Mesodermal cell (in vitro differentiated cells): ENCODE results near the gene RWDD4. TPM values are rescaled to one million over a fixed set of nuclear protein-coding genes. Genes with fewer than 3 reads are reported as not detected.
A peak's percentile ranks its signal among the peaks of the same experiment; 100 is the strongest.

Experiments used
- H3K27ac ChIP-seq: 2 replicates; pipeline ENCODE4 v1.7.0; 2013; ENCODE audit warnings: mild to moderate bottlenecking, low read depth, low read length, moderate library complexity; ENCODE audit not compliant: severe bottlenecking
- H3K36me3 ChIP-seq: 2 replicates; pipeline ENCODE4 v1.7.1; 2013; ENCODE audit warnings: mild to moderate bottlenecking, low read length, moderate library complexity; ENCODE audit not compliant: control insufficient read depth, insufficient read depth
- H3K4me1 ChIP-seq: one replicate; pipeline ENCODE4 v1.7.1; 2013; ENCODE audit warnings: mild to moderate bottlenecking, low read length; ENCODE audit not compliant: insufficient read depth, control insufficient read depth, poor library complexity, severe bottlenecking
- H3K4me3 ChIP-seq: 2 replicates; pipeline ENCODE4 v1.7.0; 2013; ENCODE audit warnings: low read length, control low read depth, mild to moderate bottlenecking; ENCODE audit not compliant: insufficient read depth, poor library complexity, severe bottlenecking; ENCODE audit errors: extremely low read depth
- H3K9me3 ChIP-seq: 2 replicates; pipeline ENCODE4 v1.7.1; 2013; ENCODE audit warnings: mild to moderate bottlenecking, low read length, moderate library complexity; ENCODE audit not compliant: control insufficient read depth
- WGBS, 2 experiments: methylation state at CpG; one replicate each; pipeline ENCODE4 v1.1.5; 2013; ENCODE audit warnings: missing lambda C conversion rate in 2 of 2; ENCODE audit not compliant: insufficient coverage in 2 of 2; 5-methylcytosine and 5-hydroxymethylcytosine counted together
- polyA plus RNA-seq, 2 experiments: library from polyadenylated mRNA; stranded (reverse); fragments of 50-300 nt; gene quantifications; one replicate each; pipeline ENCODE4 v1.2.3, GENCODE V29; 2013

RWDD4 gene
- polyA plus RNA-seq (2013, experiment 1 of 2): 20.7 TPM
- polyA plus RNA-seq (2013, experiment 2 of 2): 23.4 TPM

GRCh38 chr4:183659029-183659871 lies at the start of gene RWDD4, which contains the start of gene TRAPPC11:
Gene RWDD4 (minus strand): TSS chr4:183659185. CDS start chr4:183658952, 233 bp downstream.
Gene TRAPPC11 (plus strand): TSS chr4:183659293. CDS start chr4:183663868, 4,575 bp downstream.
- Histone ChIP-seq H3K4me3 (peak within 1 kb of the TSS; percentile 67), H3K27ac (peak within 1 kb of the TSS; percentile 86), H3K4me1 (no peaks in the 10 kb centered on the region), H3K36me3 (peaks cover 26% of the 10 kb centered on the region), H3K9me3 (no peaks in the 10 kb centered on the region)
- WGBS, 2 experiments: 0% methylated on average over 32 to 42 of the region's 63 CpGs

- Histone ChIP-seq H3K9me3 (no peaks in the 10 kb centered on the region), H3K27ac (no peak overlapping the region), H3K4me3 (no peak overlapping the region), H3K4me1 (no peaks in the 10 kb centered on the region), H3K36me3 (peaks cover 76% of the 10 kb centered on the region)
- no CpG with 5 or more reads among the region's 1 CpG for WGBS, 2 experiments
Observed at GRCh38 chr4:183702492-183702891, 43.5 kb upstream of the RWDD4 start.

- H3K36me3 ChIP-seq: peaks cover 77% of the 10 kb centered on the region
- WGBS, 2 experiments: 93% methylated on average over 3 of the region's 4 CpGs
- H3K4me3 ChIP-seq: no peak overlapping the region
Observed at GRCh38 chr4:183700407-183700806, 41.4 kb upstream of the RWDD4 start.

GRCh38 chr4:183698909-183699308 lies 39.9 kb upstream of the RWDD4 start:
- no peaks in the 10 kb centered on the region for H3K9me3 ChIP-seq
- peaks cover 79% of the 10 kb centered on the region for H3K36me3 ChIP-seq
- no peak overlapping the region for H3K4me3 ChIP-seq
- no peaks in the 10 kb centered on the region for H3K4me1 ChIP-seq
- no peak overlapping the region for H3K27ac ChIP-seq

More at GRCh38 chr4:183700407-183700806, 41.4 kb upstream of the RWDD4 start:
- no peaks in the 10 kb centered on the region for H3K9me3 ChIP-seq
- H3K27ac ChIP-seq: no peak overlapping the region
- H3K4me1 ChIP-seq: no peaks in the 10 kb centered on the region

GRCh38 chr4:183691897-183692296 lies 32.9 kb upstream of the RWDD4 start:
- H3K27ac ChIP-seq: no peak overlapping the region
- H3K9me3 ChIP-seq: no peaks in the 10 kb centered on the region
- no peak overlapping the region for H3K4me3 ChIP-seq
- peaks cover 66% of the 10 kb centered on the region for H3K36me3 ChIP-seq
- H3K4me1 ChIP-seq: no peaks in the 10 kb centered on the region

- Histone ChIP-seq H3K27ac (no peak overlapping the region), H3K36me3 (peaks cover 65% of the 10 kb centered on the region)
Observed at GRCh38 chr4:183691006-183691405, 32.0 kb upstream of the RWDD4 start.

GRCh38 chr4:183688216-183688615 lies 29.2 kb upstream of the RWDD4 start:
- no peak overlapping the region for H3K4me3 ChIP-seq
- peaks cover 55% of the 10 kb centered on the region for H3K36me3 ChIP-seq
- H3K27ac ChIP-seq: no peak overlapping the region
- H3K9me3 ChIP-seq: no peaks in the 10 kb centered on the region
- 73 to 85% methylated on average over 6 of the region's 6 CpGs for WGBS, 2 experiments
- no peaks in the 10 kb centered on the region for H3K4me1 ChIP-seq

More at GRCh38 chr4:183691006-183691405, 32.0 kb upstream of the RWDD4 start:
- Histone ChIP-seq H3K4me3 (no peak overlapping the region), H3K4me1 (no peaks in the 10 kb centered on the region), H3K9me3 (no peaks in the 10 kb centered on the region)

- Histone ChIP-seq H3K4me3 (no peak overlapping the region), H3K4me1 (no peaks in the 10 kb centered on the region), H3K9me3 (no peaks in the 10 kb centered on the region), H3K27ac (no peak overlapping the region), H3K36me3 (peaks cover 45% of the 10 kb centered on the region)
- 90% methylated on average over 1 of the region's 2 CpGs; no CpG with 5 or more reads in 1 of the 2 experiments for WGBS, 2 experiments
Observed at GRCh38 chr4:183686461-183686860, 27.5 kb upstream of the RWDD4 start.

GRCh38 chr4:183681119-183681518 lies 22.1 kb upstream of the RWDD4 start:
- Histone ChIP-seq H3K27ac (no peak overlapping the region), H3K4me3 (no peak overlapping the region), H3K4me1 (no peaks in the 10 kb centered on the region), H3K36me3 (peaks cover 38% of the 10 kb centered on the region), H3K9me3 (no peaks in the 10 kb centered on the region)
- WGBS, 2 experiments: 100% methylated on average over 2 of the region's 4 CpGs; no CpG with 5 or more reads in 1 of the 2 experiments

- Histone ChIP-seq H3K27ac (no peak overlapping the region), H3K4me3 (no peak overlapping the region), H3K9me3 (no peaks in the 10 kb centered on the region), H3K36me3 (peaks cover 30% of the 10 kb centered on the region), H3K4me1 (no peaks in the 10 kb centered on the region)
- WGBS, 2 experiments: no CpG with 5 or more reads among the region's 4 CpGs
Observed at GRCh38 chr4:183675625-183676024, 16.6 kb upstream of the RWDD4 start.

- peaks cover 33% of the 10 kb centered on the region for H3K36me3 ChIP-seq
- no peak overlapping the region for H3K27ac ChIP-seq
- no peak overlapping the region for H3K4me3 ChIP-seq
- H3K9me3 ChIP-seq: no peaks in the 10 kb centered on the region
- 90 to 100% methylated on average over 1 to 2 of the region's 3 CpGs for WGBS, 2 experiments
- no peaks in the 10 kb centered on the region for H3K4me1 ChIP-seq
Observed at GRCh38 chr4:183674153-183674552, 15.2 kb upstream of the RWDD4 start.
